IMR-90 (cell line): Measurements from ENCODE around the gene WLS. TPM values are rescaled to one million over a fixed set of nuclear protein-coding genes. Genes with fewer than 3 reads are reported as not detected.

ENCODE experiments used
- ATAC-seq: fragments of 200-7000 bp; cut with Tn5 transposase; 2 replicates; pipeline ENCODE4 v1.9.1; 2020; ENCODE audit warnings: low read depth, mild to moderate bottlenecking, moderate library complexity
- BruUV-seq: library from RNA; stranded (reverse); fragments of 400-500 nt; replicated peaks from 2 replicates; lab custom pipeline; 2021; lab: Mats Ljungman, UMichigan
- CTCF ChIA-PET: fragments of 300-600 bp; formaldehyde crosslinking; extraction: SDS; loops from one replicate; lab custom pipeline; 2021; ENCODE audit warnings: antibody characterized with exemption; lab: Yijun Ruan, JAX
- POLR2A ChIA-PET: fragments of 300-600 bp; sonication (Branson Sonifier 250); formaldehyde crosslinking; loops from one replicate; lab custom pipeline; 2022; ENCODE audit warnings: antibody characterized with exemption; ENCODE audit not compliant: unreplicated experiment; lab: Charles Lee
- DNase-seq: peaks from one replicate; pipeline ENCODE4 v3.0.0; 2013
- H2AFZ ChIP-seq: replicated peaks from 2 replicates; pipeline ENCODE3; 2013; ENCODE audit warnings: low read length, mild to moderate bottlenecking; ENCODE audit not compliant: poor library complexity
- H2AK5ac ChIP-seq: 2 replicates; pipeline ENCODE4 v1.6.1; 2013; ENCODE audit warnings: low read depth, low read length, inconsistent platforms
- H2AK9ac ChIP-seq: replicated peaks from 2 replicates; pipeline ENCODE3; 2013; ENCODE audit warnings: mild to moderate bottlenecking, low read depth, low read length, moderate library complexity; ENCODE audit not compliant: poor library complexity
- H2BK120ac ChIP-seq: 2 replicates; pipeline ENCODE4 v1.6.1; 2013; ENCODE audit warnings: low read depth, low read length, inconsistent platforms
- H2BK15ac ChIP-seq: 3 replicates; pipeline ENCODE4 v1.6.1; 2013; ENCODE audit warnings: low read depth, low read length, inconsistent platforms
- H2BK20ac ChIP-seq: 2 replicates; pipeline ENCODE4 v1.6.1; 2013; ENCODE audit warnings: low read depth, mild to moderate bottlenecking, inconsistent platforms, low read length, moderate library complexity
- H2BK5ac ChIP-seq: 2 replicates; pipeline ENCODE4 v1.6.1; 2013; ENCODE audit warnings: mild to moderate bottlenecking, low read depth, low read length, inconsistent platforms; ENCODE audit not compliant: poor library complexity, severe bottlenecking
- H3K14ac ChIP-seq: replicated peaks from 2 replicates; pipeline ENCODE4 v1.6.1; 2013; ENCODE audit warnings: low read depth, low read length, inconsistent platforms
- H3K18ac ChIP-seq: 2 replicates; pipeline ENCODE4 v1.6.1; 2013; ENCODE audit warnings: low read depth, low read length, control low read depth
- H3K23ac ChIP-seq: 2 replicates; pipeline ENCODE4 v1.6.1; 2013; ENCODE audit warnings: low read depth, low read length, inconsistent platforms
- H3K27ac ChIP-seq: 2 replicates; pipeline ENCODE4 v1.5.1; 2013; ENCODE audit warnings: mild to moderate bottlenecking, control low read depth, low read length; ENCODE audit not compliant: insufficient read depth
- H3K27me3 ChIP-seq: 2 replicates; pipeline ENCODE4 v1.6.1; 2013; ENCODE audit warnings: low read length; ENCODE audit not compliant: control insufficient read depth, insufficient read depth
- H3K36me3 ChIP-seq: 2 replicates; pipeline ENCODE4 v1.6.1; 2013; ENCODE audit warnings: low read length, mixed read lengths; ENCODE audit not compliant: control insufficient read depth, insufficient read depth
- H3K4ac ChIP-seq: 2 replicates; pipeline ENCODE4 v1.6.1; 2013; ENCODE audit warnings: low read depth, low read length, inconsistent platforms
- H3K4me1 ChIP-seq: 2 replicates; pipeline ENCODE4 v1.6.1; 2013; ENCODE audit warnings: low read length, mixed read lengths; ENCODE audit not compliant: control insufficient read depth, insufficient read depth
- H3K4me2 ChIP-seq: 2 replicates; pipeline ENCODE4 v1.6.1; 2013; ENCODE audit warnings: low read depth, mild to moderate bottlenecking, control low read depth, low read length, moderate library complexity
- H3K4me3 ChIP-seq: 2 replicates; pipeline ENCODE4 v1.5.1; 2013; ENCODE audit warnings: low read depth, mild to moderate bottlenecking, control low read depth, low read length, moderate library complexity; ENCODE audit not compliant: insufficient read depth
- H3K56ac ChIP-seq: 2 replicates; pipeline ENCODE4 v1.6.1; 2013; ENCODE audit warnings: low read length, inconsistent platforms; ENCODE audit not compliant: insufficient read depth; ENCODE audit errors: extremely low read depth
- H3K79me1 ChIP-seq, 2 experiments: 2 replicates each; pipeline ENCODE4 v1.6.1; 2013; ENCODE audit warnings: low read length in 2 of 2, inconsistent platforms in 1 of 2, low read depth in 1 of 2
- H3K9ac ChIP-seq: 2 replicates; pipeline ENCODE4 v1.6.1; 2013; ENCODE audit warnings: low read depth, low read length, control low read depth
- H3K9me1 ChIP-seq: 2 replicates; pipeline ENCODE4 v1.6.1; 2013; ENCODE audit warnings: low read length, inconsistent platforms; ENCODE audit not compliant: insufficient read depth
- H3K9me3 ChIP-seq: 2 replicates; pipeline ENCODE4 v1.6.1; 2013; ENCODE audit warnings: low read length; ENCODE audit not compliant: control insufficient read depth, insufficient read depth
- H4K20me1 ChIP-seq: 2 replicates; pipeline ENCODE4 v1.6.1; 2013; ENCODE audit warnings: low read length, inconsistent platforms; ENCODE audit not compliant: insufficient read depth
- H4K5ac ChIP-seq: 2 replicates; pipeline ENCODE4 v1.6.1; 2013; ENCODE audit warnings: mild to moderate bottlenecking, low read depth, low read length, control low read depth
- H4K8ac ChIP-seq, 2 experiments: 2 replicates each; pipeline ENCODE4 v1.6.1; 2013; ENCODE audit warnings: low read depth in 2 of 2, low read length in 2 of 2, control low read depth in 1 of 2, inconsistent platforms in 1 of 2
- H4K91ac ChIP-seq: 2 replicates; pipeline ENCODE4 v1.6.1; 2013; ENCODE audit warnings: low read depth, low read length, inconsistent platforms; ENCODE audit not compliant: insufficient read depth
- BHLHE40 ChIP-seq: fragments of 150-350 bp; IDR thresholded peaks from 2 replicates; pipeline ENCODE4 v1.6.1; 2016; ENCODE audit warnings: mild to moderate bottlenecking, low read depth, low read length
- CEBPB ChIP-seq: IDR thresholded peaks from 2 replicates; pipeline ENCODE4 v1.6.1; 2012; ENCODE audit warnings: low read depth, low read length, improper control_type of control experiment
- CHD1 ChIP-seq: IDR thresholded peaks from 2 replicates; pipeline ENCODE4 v1.6.1; 2012; ENCODE audit warnings: low read depth, low read length, improper control_type of control experiment
- CTCF ChIP-seq: conservative IDR thresholded peaks from 2 replicates; pipeline ENCODE4 v1.5.1; 2012; ENCODE audit warnings: mild to moderate bottlenecking, low read depth, low read length, improper control_type of control experiment
- FOS ChIP-seq: fragments of 150-350 bp; IDR thresholded peaks from 2 replicates; pipeline ENCODE4 v1.6.1; 2016; ENCODE audit warnings: low read depth, low read length
- MAFK ChIP-seq: IDR thresholded peaks from 2 replicates; pipeline ENCODE4 v1.6.1; 2012; ENCODE audit warnings: low read depth, low read length, improper control_type of control experiment
- MAZ ChIP-seq: IDR thresholded peaks from 2 replicates; pipeline ENCODE4 v1.6.1; 2012; ENCODE audit warnings: low read depth, mild to moderate bottlenecking, low read length, improper control_type of control experiment, moderate library complexity, borderline replicate concordance
- MXI1 ChIP-seq: IDR thresholded peaks from 2 replicates; pipeline ENCODE4 v1.6.1; 2012; ENCODE audit warnings: low read depth, mild to moderate bottlenecking, low read length, moderate library complexity, borderline replicate concordance
- NFE2L2 ChIP-seq: fragments of 150-350 bp; IDR thresholded peaks from 2 replicates; pipeline ENCODE4 v1.6.1; 2016; ENCODE audit warnings: low read depth, mild to moderate bottlenecking, low read length
- POLR2A ChIP-seq: IDR thresholded peaks from 2 replicates; pipeline ENCODE4 v1.6.1; 2012; ENCODE audit warnings: mild to moderate bottlenecking, low read depth, low read length
- RAD21 ChIP-seq: IDR thresholded peaks from 2 replicates; pipeline ENCODE4 v1.6.1; 2012; ENCODE audit warnings: low read length, improper control_type of control experiment
- RCOR1 ChIP-seq: IDR thresholded peaks from 2 replicates; pipeline ENCODE4 v1.6.1; 2012; ENCODE audit warnings: mild to moderate bottlenecking, low read length, improper control_type of control experiment; ENCODE audit not compliant: insufficient replicate concordance
- RFX5 ChIP-seq: IDR thresholded peaks from 2 replicates; pipeline ENCODE4 v1.8.0; 2012; ENCODE audit warnings: low read depth, mild to moderate bottlenecking, low read length, moderate library complexity
- SMC3 ChIP-seq: fragments of 150-350 bp; IDR thresholded peaks from 2 replicates; pipeline ENCODE4 v1.6.1; 2016; ENCODE audit warnings: low read depth, mild to moderate bottlenecking, antibody characterized with exemption, low read length, moderate library complexity
- WGBS, 2 experiments: methylation state at CpG; one replicate each; pipeline versions ENCODE4 v1.1.5 to v1.1.7; 2013; ENCODE audit warnings: missing lambda C conversion rate in 2 of 2; ENCODE audit not compliant: insufficient read length in 1 of 2; ENCODE audit errors: extremely low coverage in 2 of 2; 5-methylcytosine and 5-hydroxymethylcytosine counted together
- dilution Hi-C: fragments of 300-500 bp; cut with HindIII; formaldehyde crosslinking; loops from one replicate; pipeline ENCODE4 v1.14.3; 2018; ENCODE audit warnings: low sequenced_read_pairs; ENCODE audit not compliant: unreplicated experiment
- in situ Hi-C: fragments of 300-500 bp; cut with MboI; formaldehyde crosslinking; loops from 3 replicates; pipeline ENCODE4 v1.14.3; 2019; ENCODE audit warnings: low sequenced_read_pairs, inconsistent platforms, mixed read lengths
- intact Hi-C: fragments of 100-400 bp; cut with micrococcal nuclease; formaldehyde crosslinking; loops from 2 replicates; pipeline ENCODE4 v1.10.0; 2022
- polyA plus RNA-seq, 3 experiments: library from polyadenylated mRNA; depleted of rRNA; stranded (reverse); fragments of >200 nt; gene quantifications; 2 replicates each; pipeline ENCODE4 v1.2.3, GENCODE V29; 2012; ENCODE audit warnings: low replicate concordance in 1 of 3
- total RNA-seq: library from RNA; depleted of rRNA; stranded (reverse); fragments of >200 nt; gene quantifications from 2 replicates; pipeline ENCODE4 v1.2.3, GENCODE V29; 2012
- TF ChIP-seq, protein P1 (sequence below): fragments of 150-350 bp; IDR thresholded peaks from 2 replicates; pipeline ENCODE4 v1.6.1; 2017; ENCODE audit warnings: mild to moderate bottlenecking, antibody characterized with exemption, low read length, low read depth
- TF ChIP-seq, protein P2 (sequence below): fragments of 150-350 bp; IDR thresholded peaks from 2 replicates; pipeline ENCODE4 v1.6.1; 2016; ENCODE audit warnings: low read depth, mild to moderate bottlenecking, low read length, moderate library complexity, borderline replicate concordance

The WLS gene
- total and polyA plus RNA-seq, 2 of the 4 experiments (the other 2 are of a cell fraction) = 152 to 157 TPM

- Histone ChIP-seq H3K27ac (no peak overlapping the region), H3K18ac (no peak overlapping the region), H3K14ac (no peak overlapping the region), H3K4ac (no peak overlapping the region), H2AK5ac (no peak overlapping the region), H4K20me1 (peaks cover 4% of the 10 kb centered on the region; the same call in 1 of the 2 replicates), H3K4me3 (no peak overlapping the region), H2BK120ac (no peak overlapping the region), H4K5ac (no peak overlapping the region), H3K9me3 (no peaks in the 10 kb centered on the region), H2BK5ac (no peak overlapping the region), H4K91ac (no peak overlapping the region), H3K79me1 (peaks cover 34 to 56% of the 10 kb centered on the region in 2 experiments), H2BK15ac (no peak overlapping the region), H2AK9ac (no peak overlapping the region), H3K9me1 (peaks cover 20% of the 10 kb centered on the region), H2AFZ (no peak overlapping the region), H3K4me2 (no peak overlapping the region), H3K56ac (no peak overlapping the region), H4K8ac (no peak overlapping the region), H3K27me3 (no peaks in the 10 kb centered on the region), H2BK20ac (no peak overlapping the region), H3K9ac (no peak overlapping the region), H3K36me3 (peaks cover 28% of the 10 kb centered on the region), H3K23ac (no peak overlapping the region), H3K4me1 (peaks cover 2% of the 10 kb centered on the region)
- ChIA-PET CTCF (no interaction called here), POLR2A (no interaction called here)
- no peak for DNase-seq
- ATAC-seq = no peak
- WGBS, 2 experiments = 100% methylated on average over 2 of the region's 26 CpGs; no CpG with 5 or more reads in 1 of the 2 experiments
- no TSS peak for BruUV-seq
- TF ChIP-seq MAFK (no peak), SMC3 (no peak), NFE2L2 (no peak), BHLHE40 (no peak), RAD21 (no peak), POLR2A (no peak), CHD1 (no peak), RCOR1 (no peak), MXI1 (no peak), FOS (no peak), CEBPB (no peak), RFX5 (no peak), CTCF (no peak), MAZ (no peak)
- TF ChIP-seq, protein P1, sequence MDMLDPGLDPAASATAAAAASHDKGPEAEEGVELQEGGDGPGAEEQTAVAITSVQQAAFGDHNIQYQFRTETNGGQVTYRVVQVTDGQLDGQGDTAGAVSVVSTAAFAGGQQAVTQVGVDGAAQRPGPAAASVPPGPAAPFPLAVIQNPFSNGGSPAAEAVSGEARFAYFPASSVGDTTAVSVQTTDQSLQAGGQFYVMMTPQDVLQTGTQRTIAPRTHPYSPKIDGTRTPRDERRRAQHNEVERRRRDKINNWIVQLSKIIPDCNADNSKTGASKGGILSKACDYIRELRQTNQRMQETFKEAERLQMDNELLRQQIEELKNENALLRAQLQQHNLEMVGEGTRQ = no peak
- TF ChIP-seq, protein P2, sequence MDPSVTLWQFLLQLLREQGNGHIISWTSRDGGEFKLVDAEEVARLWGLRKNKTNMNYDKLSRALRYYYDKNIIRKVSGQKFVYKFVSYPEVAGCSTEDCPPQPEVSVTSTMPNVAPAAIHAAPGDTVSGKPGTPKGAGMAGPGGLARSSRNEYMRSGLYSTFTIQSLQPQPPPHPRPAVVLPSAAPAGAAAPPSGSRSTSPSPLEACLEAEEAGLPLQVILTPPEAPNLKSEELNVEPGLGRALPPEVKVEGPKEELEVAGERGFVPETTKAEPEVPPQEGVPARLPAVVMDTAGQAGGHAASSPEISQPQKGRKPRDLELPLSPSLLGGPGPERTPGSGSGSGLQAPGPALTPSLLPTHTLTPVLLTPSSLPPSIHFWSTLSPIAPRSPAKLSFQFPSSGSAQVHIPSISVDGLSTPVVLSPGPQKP = no peak
- intact Hi-C loops = no loop called here
- in situ Hi-C loops = no loop called here
- dilution Hi-C loops = no loop called here
Observed at GRCh38 chr1:68163220-68163619, 69.1 kb downstream of the WLS start.
